ENCODE measurements around the gene PRPF19. TPM values are rescaled to one million over a fixed set of nuclear protein-coding genes. Genes with fewer than 3 reads are reported as not detected.

PRPF19 gene
- 28.5 and 34.5 TPM in 2 replicates for total RNA-seq

GRCh38 chr11:60906132-60906972 is at the start of gene PRPF19:
TSS of gene PRPF19 (minus strand) at chr11:60906585. CDS start at chr11:60906382, 203 bp downstream.

GRCh38 chr11:60951904-60952741 is 45.7 kb upstream of the PRPF19 start, which contains the start of gene SLC15A3:
TSS of gene SLC15A3 (minus strand) at chr11:60952176. CDS start at chr11:60951551, 625 bp downstream.

GRCh38 chr11:60924110-60924905 is 17.9 kb upstream of the PRPF19 start, which contains the start of gene TMEM132A:
TSS of gene TMEM132A (plus strand) at chr11:60924460. CDS start at chr11:60924634, 174 bp downstream.

GRCh38 chr11:60913793-60914632 is 7.6 kb upstream of the PRPF19 start, which contains the start of gene TMEM109:
TSS of gene TMEM109 (plus strand) at chr11:60914158. CDS start at chr11:60919694, 5,536 bp downstream.

GRCh38 chr11:60866911-60867870 is 39.2 kb downstream of the PRPF19 start, which contains the start of gene ZP1:
TSS of gene ZP1 (plus strand) at chr11:60867542. CDS start at chr11:60867562, 20 bp downstream.

GRCh38 chr11:60855726-60856633 is 50.4 kb downstream of the PRPF19 start, which contains the start of gene PTGDR2:
TSS of gene PTGDR2 (minus strand) at chr11:60855950. CDS start at chr11:60853722, 2,228 bp downstream.

GRCh38 chr11:60841797-60842667 is 64.4 kb downstream of the PRPF19 start, which contains the start of gene CCDC86:
TSS of gene CCDC86 (plus strand) at chr11:60842113. CDS start at chr11:60842125, 12 bp downstream.

Other genes starting within 250 kb of the PRPF19 start
- not detected in 2 replicates for gene MS4A8, start 207.0 kb downstream of the PRPF19 start, total RNA-seq
- gene MS4A18, start 181.9 kb downstream of the PRPF19 start, total RNA-seq, result not detected in 2 replicates
- gene MS4A15, start 149.7 kb downstream of the PRPF19 start, total RNA-seq, result not detected in 2 replicates
- not detected in 2 replicates for gene MS4A10, start 121.3 kb downstream of the PRPF19 start, total RNA-seq
- gene CCDC86, start 64.5 kb downstream of the PRPF19 start, total RNA-seq, result 5.7 and 6.6 TPM in 2 replicates
- 0.06 TPM in 1 of 2 replicates, not detected in the other for gene PTGDR2, start 50.6 kb downstream of the PRPF19 start, total RNA-seq
- not detected in 2 replicates for gene ZP1, start 39.0 kb downstream of the PRPF19 start, total RNA-seq
- 31.3 and 34.7 TPM in 2 replicates for gene TMEM109, start 7.6 kb upstream of the PRPF19 start, total RNA-seq
- 5.5 and 5.6 TPM in 2 replicates for gene TMEM132A, start 17.9 kb upstream of the PRPF19 start, total RNA-seq
- gene SLC15A3, start 45.6 kb upstream of the PRPF19 start, total RNA-seq, result 7.5 and 9.1 TPM in 2 replicates
- under 0.01 TPM in 1 of 2 replicates, not detected in the other for gene CD6, start 65.1 kb upstream of the PRPF19 start, total RNA-seq
- gene CD5, start 195.9 kb upstream of the PRPF19 start, total RNA-seq, result not detected in 2 replicates

Data from aortic smooth muscle cell (primary cell).